Spleen (tissue), 7 donors: ENCODE measurements around the gene RPL27A.

Experiments used
- POLR2A ChIP-seq, 3 donors: fragments of 450-650 bp; IDR thresholded peaks; one replicate each; pipeline ENCODE4 v1.5.1; 2017; ENCODE audit warnings: antibody characterized with exemption in 3 of 3, mild to moderate bottlenecking in 1 of 3
- POLR2AphosphoS5 ChIP-seq, 3 donors: sonication (generic); formaldehyde crosslinking; IDR thresholded peaks; one replicate each; pipeline ENCODE4 v1.5.1; 2017; ENCODE audit warnings: antibody characterized with exemption in 3 of 3
- TF ChIP-seq, protein P1 (sequence below), 11 experiments: fragments of 200-600 bp in 7 of 11; fragments of 450-650 bp in 4 of 11; sonication (generic) in 4 of 11; IDR thresholded peaks in 8 of 11; conservative IDR thresholded peaks in 3 of 11; 1 replicate in 7 of 11; 2 replicates in 4 of 11; pipeline versions ENCODE4 v1.4.0 to v1.8.0; 2016 to 2021; ENCODE audit warnings: antibody characterized with exemption in 11 of 11, inconsistent platforms in 4 of 11, mild to moderate bottlenecking in 1 of 11
- donor health status: DM: no; HTN: no; CAD: no; lungs with moderate emphysema.
- donor health status: DM: no; HTN: no; CAD: no.
- donor health status: DM: no; HTN: no; CAD: no.

DNA sequence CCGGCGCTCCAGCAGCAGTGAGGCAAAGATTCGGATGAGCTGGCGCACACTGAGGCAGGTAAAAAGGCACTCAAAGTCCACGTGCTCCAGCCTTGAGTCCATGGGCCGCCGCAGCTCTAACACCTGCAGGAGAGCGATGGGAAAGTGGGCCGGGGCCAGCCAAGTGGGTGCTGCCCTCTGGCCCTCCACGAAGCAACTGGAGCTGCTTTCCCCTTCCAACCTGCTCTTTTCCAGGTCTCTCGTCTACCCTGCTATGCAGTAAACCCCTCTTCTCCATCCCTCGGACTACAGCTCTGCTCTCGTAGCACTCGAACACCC, 20.0 kb downstream of the RPL27A start:
- TF ChIP-seq, protein P1, sequence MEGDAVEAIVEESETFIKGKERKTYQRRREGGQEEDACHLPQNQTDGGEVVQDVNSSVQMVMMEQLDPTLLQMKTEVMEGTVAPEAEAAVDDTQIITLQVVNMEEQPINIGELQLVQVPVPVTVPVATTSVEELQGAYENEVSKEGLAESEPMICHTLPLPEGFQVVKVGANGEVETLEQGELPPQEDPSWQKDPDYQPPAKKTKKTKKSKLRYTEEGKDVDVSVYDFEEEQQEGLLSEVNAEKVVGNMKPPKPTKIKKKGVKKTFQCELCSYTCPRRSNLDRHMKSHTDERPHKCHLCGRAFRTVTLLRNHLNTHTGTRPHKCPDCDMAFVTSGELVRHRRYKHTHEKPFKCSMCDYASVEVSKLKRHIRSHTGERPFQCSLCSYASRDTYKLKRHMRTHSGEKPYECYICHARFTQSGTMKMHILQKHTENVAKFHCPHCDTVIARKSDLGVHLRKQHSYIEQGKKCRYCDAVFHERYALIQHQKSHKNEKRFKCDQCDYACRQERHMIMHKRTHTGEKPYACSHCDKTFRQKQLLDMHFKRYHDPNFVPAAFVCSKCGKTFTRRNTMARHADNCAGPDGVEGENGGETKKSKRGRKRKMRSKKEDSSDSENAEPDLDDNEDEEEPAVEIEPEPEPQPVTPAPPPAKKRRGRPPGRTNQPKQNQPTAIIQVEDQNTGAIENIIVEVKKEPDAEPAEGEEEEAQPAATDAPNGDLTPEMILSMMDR (IDR thresholded peaks at IDR 0.05 in 8 of 11, conservative IDR thresholded peaks at IDR 0.05 in 3 of 11): no peak
- TF ChIP-seq POLR2AphosphoS5 (IDR thresholded peaks at IDR 0.05): no peak
- TF ChIP-seq POLR2A (IDR thresholded peaks at IDR 0.05): no peak
